HepG2 (cell line): ENCODE data around the gene CFI. TPM values are rescaled to one million over a fixed set of nuclear protein-coding genes. Genes with fewer than 3 reads are reported as not detected.
A peak's percentile ranks its signal among the peaks of the same experiment; 100 is the strongest.

ENCODE experiments used
- ASH2L ChIP-seq: fragments of 300-600, 200-600 bp; sonication (generic); IDR thresholded peaks from 2 replicates; pipeline ENCODE4 v1.7.0; 2017; ENCODE audit warnings: low read depth, mild to moderate bottlenecking, moderate library complexity, mixed read lengths, low read length; ENCODE audit not compliant: insufficient read length
- FOXA3 ChIP-seq: IDR thresholded peaks from 2 replicates; pipeline ENCODE4 v1.6.1; 2016; ENCODE audit warnings: missing genetic modification reagents, missing compliant biosample characterization
- GTF2F1 ChIP-seq: fragments of 150-350 bp; IDR thresholded peaks from 2 replicates; pipeline ENCODE4 v1.6.1; 2014; ENCODE audit warnings: low read length
- HMGA1 ChIP-seq: sonication (generic); formaldehyde crosslinking; conservative IDR thresholded peaks from 2 replicates; pipeline ENCODE4 v1.4.0; 2020; ENCODE audit warnings: missing genetic modification reagents
- IRF2 ChIP-seq: IDR thresholded peaks from 2 replicates; pipeline ENCODE4 v1.6.1; 2018; ENCODE audit warnings: missing genetic modification reagents, missing compliant biosample characterization
- MEIS1 ChIP-seq: sonication (generic); formaldehyde crosslinking; IDR thresholded peaks from 2 replicates; pipeline ENCODE4 v1.9.0; 2021; ENCODE audit warnings: mild to moderate bottlenecking, missing genetic modification reagents, moderate library complexity, borderline replicate concordance
- MIXL1 ChIP-seq: IDR thresholded peaks from 2 replicates; pipeline ENCODE4 v1.6.1; 2016
- MTA3 ChIP-seq: sonication (generic); formaldehyde crosslinking; IDR thresholded peaks from 2 replicates; pipeline ENCODE4 v1.4.0; 2020; ENCODE audit warnings: missing genetic modification reagents
- POGZ ChIP-seq: sonication (generic); formaldehyde crosslinking; IDR thresholded peaks from 2 replicates; pipeline ENCODE4 v1.4.0; 2020; ENCODE audit warnings: mild to moderate bottlenecking, missing genetic modification reagents
- RORA ChIP-seq: sonication (generic); formaldehyde crosslinking; IDR thresholded peaks from 2 replicates; pipeline ENCODE4 v1.5.0; 2020; ENCODE audit warnings: mild to moderate bottlenecking, missing genetic modification reagents, moderate library complexity
- SALL2 ChIP-seq: sonication (generic); formaldehyde crosslinking; IDR thresholded peaks from 2 replicates; pipeline ENCODE4 v1.8.1; 2023; ENCODE audit warnings: mild to moderate bottlenecking, missing genetic modification reagents, inconsistent platforms
- SIX4 ChIP-seq: sonication (generic); formaldehyde crosslinking; IDR thresholded peaks from 2 replicates; pipeline ENCODE4 v1.4.0; 2020; ENCODE audit warnings: missing genetic modification reagents
- SYNCRIP ChIP-seq: fragments of 200-400 bp; formaldehyde crosslinking; IDR thresholded peaks from 2 replicates; pipeline ENCODE4 v1.6.1; 2018; ENCODE audit warnings: mild to moderate bottlenecking, low read depth, low read length; ENCODE audit not compliant: insufficient read depth
- U2AF1 ChIP-seq: fragments of 200-400 bp; formaldehyde crosslinking; optimal IDR thresholded peaks from 2 replicates; pipeline ENCODE3; 2017; ENCODE audit warnings: mild to moderate bottlenecking, low read depth, low read length
- ZNF205 ChIP-seq: IDR thresholded peaks from 2 replicates; pipeline ENCODE4 v1.6.1; 2018; ENCODE audit warnings: missing biosample characterization, missing genetic modification reagents
- ZNF577 ChIP-seq: sonication (generic); formaldehyde crosslinking; IDR thresholded peaks from 2 replicates; pipeline ENCODE4 v1.4.0; 2020; ENCODE audit warnings: mild to moderate bottlenecking, low read depth, missing genetic modification reagents, borderline replicate concordance
- polyA plus RNA-seq, 8 experiments: library from polyadenylated mRNA; depleted of rRNA in 3 of 8; stranded (reverse) in 7 of 8; unstranded in 1 of 8; fragments of >200 nt; fragmentation: Illumina TruSeq in 4 of 8; extraction: Trizol in 4 of 8; gene quantifications; 2 replicates each; pipeline versions ENCODE4 v1.2.1 to v1.2.3, GENCODE V29; 2011 to 2016; ENCODE audit warnings: low read depth in 4 of 8, missing spikeins in 1 of 8, mixed read lengths in 1 of 8; ENCODE audit not compliant: insufficient read depth in 1 of 8
- total RNA-seq, 5 experiments: library from RNA; depleted of rRNA; stranded (reverse); fragments of >200 nt; fragmentation: Illumina TruSeq; extraction: Trizol; gene quantifications; 2 replicates each; pipeline ENCODE4 v1.2.3, GENCODE V29; 2016; ENCODE audit warnings: low read depth in 1 of 5
- TF ChIP-seq, protein P1 (sequence below): sonication (generic); formaldehyde crosslinking; IDR thresholded peaks from 2 replicates; pipeline ENCODE4 v1.4.0; 2020; ENCODE audit warnings: low read depth, mild to moderate bottlenecking, missing genetic modification reagents
- TF ChIP-seq, protein P2 (sequence below): sonication (generic); formaldehyde crosslinking; IDR thresholded peaks from 2 replicates; pipeline ENCODE4 v1.8.0; 2022; ENCODE audit warnings: missing genetic modification reagents, mild to moderate bottlenecking, inconsistent platforms, borderline replicate concordance
- TF ChIP-seq, protein P3 (sequence below): sonication (generic); formaldehyde crosslinking; IDR thresholded peaks from 2 replicates; pipeline ENCODE4 v1.9.0; 2021; ENCODE audit warnings: missing genetic modification reagents, borderline replicate concordance
- TF ChIP-seq, protein P4 (sequence below), 2 experiments: IDR thresholded peaks; 2 replicates each; pipeline ENCODE4 v1.6.1; 2011 to 2012; ENCODE audit warnings: low read length in 2 of 2, borderline replicate concordance in 1 of 2, low read depth in 1 of 2, mild to moderate bottlenecking in 1 of 2, moderate library complexity in 1 of 2

CFI gene
- total and polyA plus RNA-seq, 2 of the 13 experiments (the other 11 are each of a cell fraction or from before 2014, with no cell fraction given) = 284 to 337 TPM

DNA sequence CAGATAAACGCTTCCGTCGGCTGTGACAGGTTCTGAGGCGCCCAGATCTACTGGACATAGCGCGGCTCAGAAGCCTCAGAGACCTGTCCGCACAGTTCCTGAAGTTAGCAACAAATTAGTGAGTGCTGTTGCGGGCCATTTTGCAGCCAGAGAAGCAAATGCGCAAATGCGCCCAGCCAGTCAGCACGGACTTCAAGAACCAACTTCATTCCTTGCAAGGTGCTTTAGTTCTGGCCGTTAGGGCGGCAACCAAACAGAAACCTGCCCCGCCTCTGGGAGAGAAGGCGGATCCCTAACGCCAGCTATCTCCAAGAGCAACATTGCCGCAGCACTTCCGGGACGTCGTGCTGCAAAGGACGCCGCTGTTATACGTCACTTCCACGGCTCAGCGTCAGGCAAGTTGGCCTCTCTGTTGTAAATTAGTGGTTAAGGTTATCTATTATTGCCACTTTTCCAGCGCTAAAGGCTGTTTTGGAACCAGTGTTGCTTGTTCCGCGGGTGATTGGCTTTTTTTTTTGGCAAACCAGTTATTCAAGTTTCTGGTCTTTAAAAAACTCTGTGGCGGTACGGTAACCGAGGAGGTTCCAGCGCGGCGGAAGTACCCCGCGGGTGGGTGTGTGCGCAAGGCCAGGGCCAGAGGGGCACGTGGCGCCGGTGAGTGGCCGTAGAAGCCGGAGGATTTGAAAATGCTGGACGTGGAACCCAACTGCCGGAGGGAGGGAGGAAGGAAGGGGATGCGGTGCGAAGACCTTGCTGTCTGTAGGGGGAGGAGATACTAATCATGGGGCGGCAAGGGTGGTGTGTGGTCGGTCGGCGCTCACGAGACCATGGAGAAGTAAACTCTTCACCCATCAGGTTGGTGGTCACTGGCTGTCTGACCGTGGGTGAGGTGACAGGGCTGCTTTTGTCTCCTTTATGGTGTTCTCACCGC, 13.6 kb upstream of the CFI start, which contains the start of gene GAR1 (continued):
- TF ChIP-seq MEIS1 (CRISPR knock-in tag) (no peak), ASH2L (peak; percentile 98), HMGA1 (CRISPR knock-in tag) (no peak), ZNF205 (CRISPR knock-in tag) (peak; percentile 29; the same call in 1 of the 2 replicates), SALL2 (CRISPR knock-in tag) (peak; percentile 89), U2AF1 (no peak), MTA3 (CRISPR knock-in tag) (no peak), POGZ (CRISPR knock-in tag) (peak; percentile 74), RORA (CRISPR knock-in tag) (no peak), ZNF577 (CRISPR knock-in tag) (no peak; the same call in 1 of the 2 replicates), IRF2 (peak; percentile 78; the same call in 1 of the 2 replicates), SYNCRIP (no peak), MIXL1 (no peak), GTF2F1 (no peak), FOXA3 (CRISPR knock-in tag) (peak; percentile 29; the same call in 1 of the 2 replicates), SIX4 (CRISPR knock-in tag) (0 out of 2 replicates have a peak, but pooled peaks have one; percentile 37)
- TF ChIP-seq, protein P1, sequence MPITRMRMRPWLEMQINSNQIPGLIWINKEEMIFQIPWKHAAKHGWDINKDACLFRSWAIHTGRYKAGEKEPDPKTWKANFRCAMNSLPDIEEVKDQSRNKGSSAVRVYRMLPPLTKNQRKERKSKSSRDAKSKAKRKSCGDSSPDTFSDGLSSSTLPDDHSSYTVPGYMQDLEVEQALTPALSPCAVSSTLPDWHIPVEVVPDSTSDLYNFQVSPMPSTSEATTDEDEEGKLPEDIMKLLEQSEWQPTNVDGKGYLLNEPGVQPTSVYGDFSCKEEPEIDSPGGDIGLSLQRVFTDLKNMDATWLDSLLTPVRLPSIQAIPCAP = no peak
- TF ChIP-seq, protein P2, sequence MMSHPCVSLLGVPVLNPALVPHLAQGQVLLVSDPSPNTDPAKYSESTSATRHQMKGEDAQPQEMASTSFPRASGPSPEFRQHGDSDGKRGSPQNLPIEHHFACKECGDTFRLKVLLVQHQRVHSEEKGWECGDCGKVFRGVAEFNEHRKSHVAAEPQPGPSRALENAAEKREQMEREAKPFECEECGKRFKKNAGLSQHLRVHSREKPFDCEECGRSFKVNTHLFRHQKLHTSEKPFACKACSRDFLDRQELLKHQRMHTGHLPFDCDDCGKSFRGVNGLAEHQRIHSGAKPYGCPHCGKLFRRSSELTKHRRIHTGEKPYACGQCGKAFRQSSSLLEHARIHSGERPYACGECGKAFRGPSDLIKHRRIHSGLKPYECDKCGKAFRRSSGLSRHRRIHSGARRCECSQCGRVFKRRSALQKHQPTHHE (CRISPR knock-in tag) = 0 out of 2 replicates have a peak, but pooled peaks have one; percentile 61
- TF ChIP-seq, protein P3, sequence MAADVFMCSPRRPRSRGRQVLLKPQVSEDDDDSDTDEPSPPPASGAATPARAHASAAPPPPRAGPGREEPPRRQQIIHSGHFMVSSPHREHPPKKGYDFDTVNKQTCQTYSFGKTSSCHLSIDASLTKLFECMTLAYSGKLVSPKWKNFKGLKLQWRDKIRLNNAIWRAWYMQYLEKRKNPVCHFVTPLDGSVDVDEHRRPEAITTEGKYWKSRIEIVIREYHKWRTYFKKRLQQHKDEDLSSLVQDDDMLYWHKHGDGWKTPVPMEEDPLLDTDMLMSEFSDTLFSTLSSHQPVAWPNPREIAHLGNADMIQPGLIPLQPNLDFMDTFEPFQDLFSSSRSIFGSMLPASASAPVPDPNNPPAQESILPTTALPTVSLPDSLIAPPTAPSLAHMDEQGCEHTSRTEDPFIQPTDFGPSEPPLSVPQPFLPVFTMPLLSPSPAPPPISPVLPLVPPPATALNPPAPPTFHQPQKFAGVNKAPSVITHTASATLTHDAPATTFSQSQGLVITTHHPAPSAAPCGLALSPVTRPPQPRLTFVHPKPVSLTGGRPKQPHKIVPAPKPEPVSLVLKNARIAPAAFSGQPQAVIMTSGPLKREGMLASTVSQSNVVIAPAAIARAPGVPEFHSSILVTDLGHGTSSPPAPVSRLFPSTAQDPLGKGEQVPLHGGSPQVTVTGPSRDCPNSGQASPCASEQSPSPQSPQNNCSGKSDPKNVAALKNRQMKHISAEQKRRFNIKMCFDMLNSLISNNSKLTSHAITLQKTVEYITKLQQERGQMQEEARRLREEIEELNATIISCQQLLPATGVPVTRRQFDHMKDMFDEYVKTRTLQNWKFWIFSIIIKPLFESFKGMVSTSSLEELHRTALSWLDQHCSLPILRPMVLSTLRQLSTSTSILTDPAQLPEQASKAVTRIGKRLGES (CRISPR knock-in tag) = no peak
- TF ChIP-seq, protein P4, sequence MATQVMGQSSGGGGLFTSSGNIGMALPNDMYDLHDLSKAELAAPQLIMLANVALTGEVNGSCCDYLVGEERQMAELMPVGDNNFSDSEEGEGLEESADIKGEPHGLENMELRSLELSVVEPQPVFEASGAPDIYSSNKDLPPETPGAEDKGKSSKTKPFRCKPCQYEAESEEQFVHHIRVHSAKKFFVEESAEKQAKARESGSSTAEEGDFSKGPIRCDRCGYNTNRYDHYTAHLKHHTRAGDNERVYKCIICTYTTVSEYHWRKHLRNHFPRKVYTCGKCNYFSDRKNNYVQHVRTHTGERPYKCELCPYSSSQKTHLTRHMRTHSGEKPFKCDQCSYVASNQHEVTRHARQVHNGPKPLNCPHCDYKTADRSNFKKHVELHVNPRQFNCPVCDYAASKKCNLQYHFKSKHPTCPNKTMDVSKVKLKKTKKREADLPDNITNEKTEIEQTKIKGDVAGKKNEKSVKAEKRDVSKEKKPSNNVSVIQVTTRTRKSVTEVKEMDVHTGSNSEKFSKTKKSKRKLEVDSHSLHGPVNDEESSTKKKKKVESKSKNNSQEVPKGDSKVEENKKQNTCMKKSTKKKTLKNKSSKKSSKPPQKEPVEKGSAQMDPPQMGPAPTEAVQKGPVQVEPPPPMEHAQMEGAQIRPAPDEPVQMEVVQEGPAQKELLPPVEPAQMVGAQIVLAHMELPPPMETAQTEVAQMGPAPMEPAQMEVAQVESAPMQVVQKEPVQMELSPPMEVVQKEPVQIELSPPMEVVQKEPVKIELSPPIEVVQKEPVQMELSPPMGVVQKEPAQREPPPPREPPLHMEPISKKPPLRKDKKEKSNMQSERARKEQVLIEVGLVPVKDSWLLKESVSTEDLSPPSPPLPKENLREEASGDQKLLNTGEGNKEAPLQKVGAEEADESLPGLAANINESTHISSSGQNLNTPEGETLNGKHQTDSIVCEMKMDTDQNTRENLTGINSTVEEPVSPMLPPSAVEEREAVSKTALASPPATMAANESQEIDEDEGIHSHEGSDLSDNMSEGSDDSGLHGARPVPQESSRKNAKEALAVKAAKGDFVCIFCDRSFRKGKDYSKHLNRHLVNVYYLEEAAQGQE (IDR thresholded peaks at IDR 0.05; ENCODE audit: borderline replicate concordance in 1 of 2, low read depth in 1 of 2, low read length in 2 of 2) = peak in 1 of 2 experiments; percentile 40; a peak in 1 of 4 replicates
